HG03135 (cell line): Measurements from ENCODE around the gene PCP4L1.
"Not testable (repeated sequence)": the region's sequence is repeated elsewhere in the genome, so short reads cannot be mapped to it uniquely, and the experiment has no call there.

Experiments
- ATAC-seq: cut with Tn5 transposase; IDR thresholded peaks from one replicate; pipeline ENCODE4 v1.9.1; 2021; ENCODE audit warnings: mild to moderate bottlenecking, moderate library complexity; ENCODE audit not compliant: unreplicated experiment

PCP4L1 gene

DNA sequence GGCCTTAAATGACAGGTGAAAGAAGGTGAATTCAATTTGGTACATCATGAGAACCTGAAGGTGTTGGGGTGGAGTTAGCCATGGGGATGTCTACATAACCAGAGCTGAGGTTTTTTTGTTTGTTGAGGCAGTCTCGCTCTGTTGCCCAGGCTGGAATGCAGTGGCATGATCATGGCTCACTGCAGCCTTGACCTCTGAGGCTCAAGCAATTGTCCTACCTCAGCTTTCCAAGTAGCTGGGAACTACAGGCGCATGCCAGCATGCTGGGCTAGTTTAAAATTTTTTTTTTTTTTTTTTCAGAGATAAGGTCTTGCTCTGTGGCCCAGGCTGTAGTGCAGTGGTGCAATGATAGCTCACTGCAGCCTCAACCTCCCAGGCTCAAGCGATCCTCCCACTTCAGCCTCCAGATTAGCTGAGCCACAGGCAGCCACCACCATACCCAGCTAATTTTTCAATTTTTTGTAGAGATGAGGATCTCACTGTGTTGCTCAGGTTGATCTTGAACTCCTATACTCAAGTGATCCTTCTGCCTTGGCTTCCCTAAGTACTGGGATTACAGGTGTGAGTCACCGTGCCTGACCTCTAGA is 53.1 kb downstream of the PCP4L1 start:
- ATAC-seq: no peak

DNA sequence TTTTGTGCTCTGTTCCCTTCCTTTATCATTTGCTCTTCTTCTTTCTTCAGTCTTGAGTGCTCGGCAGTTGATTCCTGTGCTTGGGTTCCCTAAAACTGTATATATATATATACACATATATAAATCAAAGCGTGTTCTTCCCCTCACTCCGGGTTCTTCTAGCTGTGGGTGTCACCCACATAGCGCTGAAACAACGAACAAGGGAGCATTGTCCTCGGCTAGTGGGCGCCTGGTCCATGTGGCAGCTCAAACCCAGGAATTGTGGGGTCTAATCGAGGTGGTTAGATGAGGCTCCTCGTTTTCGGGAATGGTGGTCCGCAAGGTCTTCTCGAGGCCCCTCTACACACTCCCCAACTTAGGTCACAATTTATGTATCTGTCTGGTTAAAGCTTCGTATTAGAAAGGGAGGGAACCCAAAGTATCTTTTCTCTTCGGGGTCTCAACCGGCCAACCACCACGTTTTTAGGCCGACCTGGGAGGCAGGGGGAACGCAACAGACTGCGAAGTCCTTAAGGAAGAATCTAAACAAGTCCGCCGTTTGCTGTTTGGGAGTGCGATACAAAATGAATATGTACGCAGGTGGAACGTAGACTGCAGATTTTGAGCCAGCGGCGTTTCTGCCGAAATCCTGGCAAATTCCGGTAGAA is 55.1 kb downstream of the PCP4L1 start:
- no peak for ATAC-seq

- ATAC-seq: peak; percentile 90
Measured at GRCh38 chr1:161314201-161314981, 55.8 kb downstream of the PCP4L1 start, which contains the start of gene SDHC. Gene SDHC (plus strand): TSS chr1:161314381. CDS start chr1:161314406, 25 bp downstream.

- ATAC-seq: not testable (repeated sequence)
Measured at GRCh38 chr1:161315841-161316674, 57.5 kb downstream of the PCP4L1 start.

GRCh38 chr1:161324020-161324419 is 65.5 kb downstream of the PCP4L1 start:
- no peak for ATAC-seq

DNA sequence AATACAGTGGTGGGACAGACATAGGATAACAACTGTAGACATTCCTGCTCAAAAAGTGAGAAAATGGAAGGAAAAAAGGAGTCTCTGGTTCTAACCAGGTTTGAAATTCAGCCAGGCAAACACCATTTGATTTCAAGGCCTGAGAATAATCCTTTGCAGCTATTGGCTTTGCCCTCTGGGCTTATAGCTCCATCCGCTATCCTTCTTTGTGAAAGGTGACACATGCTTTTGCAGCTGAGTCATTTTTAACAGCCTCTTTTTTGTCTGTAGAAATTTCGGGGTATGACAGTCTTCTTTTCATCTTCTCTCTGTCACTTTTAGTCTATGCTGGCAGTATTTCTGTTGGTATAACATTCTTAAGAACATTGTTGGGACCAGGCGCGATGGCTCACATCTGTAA is 71.8 kb downstream of the PCP4L1 start:
- no peak for ATAC-seq

- ATAC-seq: no peak
Measured at GRCh38 chr1:161333166-161333565, 74.6 kb downstream of the PCP4L1 start.
